Fibroblast of lung (primary cell): ENCODE data around the gene PARS2. TPM values are rescaled to one million over a fixed set of nuclear protein-coding genes. Genes with fewer than 3 reads are reported as not detected.

Experiments
- DNase-seq, 2 donors: peaks; one replicate each; pipeline versions ENCODE4 v3.0.0 to v3.0.0-alpha.2; 2010; ENCODE audit warnings: low read depth in 2 of 2
- H2AFZ ChIP-seq: 2 replicates; pipeline ENCODE4 v1.5.1; 2012; ENCODE audit warnings: low read length, control low read depth, inconsistent platforms
- H3K27ac ChIP-seq: 2 replicates; pipeline ENCODE4 v1.5.1; 2011; ENCODE audit warnings: low read length, control low read depth; ENCODE audit not compliant: insufficient read depth
- H3K27me3 ChIP-seq: 2 replicates; pipeline ENCODE4 v1.5.1; 2011; ENCODE audit warnings: mild to moderate bottlenecking, low read length; ENCODE audit not compliant: control insufficient read depth, insufficient read depth
- H3K36me3 ChIP-seq: 2 replicates; pipeline ENCODE4 v1.5.1; 2011; ENCODE audit warnings: low read length; ENCODE audit not compliant: control insufficient read depth, insufficient read depth
- H3K4me1 ChIP-seq: 2 replicates; pipeline ENCODE4 v1.5.1; 2011; ENCODE audit warnings: low read length; ENCODE audit not compliant: control insufficient read depth, insufficient read depth; ENCODE audit errors: extremely low read depth
- H3K4me2 ChIP-seq: 2 replicates; pipeline ENCODE4 v1.5.1; 2011; ENCODE audit warnings: low read length, control low read depth; ENCODE audit not compliant: insufficient read depth; ENCODE audit errors: extremely low read depth
- H3K4me3 ChIP-seq, 4 experiments: fragments of 200-600 bp in 1 of 4; sonication (generic) in 1 of 4; replicated peaks in 1 of 4; 2 replicates each; pipeline ENCODE4 v1.5.1; 2011 to 2016; ENCODE audit warnings: low read length in 4 of 4, low read depth in 3 of 4, mild to moderate bottlenecking in 3 of 4, control low read depth in 2 of 4, inconsistent platforms in 1 of 4, mixed read lengths in 1 of 4; ENCODE audit not compliant: insufficient read depth in 1 of 4; ENCODE audit errors: control extremely low read depth in 1 of 4
- H3K79me2 ChIP-seq: 2 replicates; pipeline ENCODE4 v1.5.1; 2012; ENCODE audit warnings: mild to moderate bottlenecking, low read length, inconsistent platforms; ENCODE audit not compliant: control insufficient read depth, insufficient read depth
- H3K9ac ChIP-seq: 2 replicates; pipeline ENCODE4 v1.5.1; 2011; ENCODE audit warnings: mild to moderate bottlenecking, low read length, control low read depth; ENCODE audit not compliant: insufficient read depth
- H3K9me3 ChIP-seq: 2 replicates; pipeline ENCODE4 v1.5.1; 2012; ENCODE audit warnings: low read depth, low read length; ENCODE audit not compliant: control insufficient read depth, insufficient read depth
- H4K20me1 ChIP-seq: 2 replicates; pipeline ENCODE4 v1.5.1; 2011; ENCODE audit warnings: low read length; ENCODE audit not compliant: control insufficient read depth, insufficient read depth; ENCODE audit errors: extremely low read depth
- CTCF ChIP-seq, 2 donors: IDR thresholded peaks in 1 of 2; conservative IDR thresholded peaks in 1 of 2; 1 replicate in 1 of 2; 2 replicates in 1 of 2; pipeline ENCODE4 v1.5.1; 2011 to 2012; ENCODE audit warnings: low read length in 2 of 2, control low read depth in 1 of 2, inconsistent platforms in 1 of 2, low read depth in 1 of 2, mild to moderate bottlenecking in 1 of 2
- EZH2 ChIP-seq: IDR thresholded peaks from 2 replicates; pipeline ENCODE4 v1.5.1; 2012; ENCODE audit warnings: low read length, control low read depth, mild to moderate bottlenecking; ENCODE audit errors: missing control alignments
- polyA plus RNA-seq, 2 donors: library from polyadenylated mRNA; depleted of rRNA in 1 of 2; stranded (reverse) in 1 of 2; unstranded in 1 of 2; fragments of >200 nt; gene quantifications; 2 replicates each; pipeline ENCODE4 v1.2.1, GENCODE V29; 2011 to 2012; ENCODE audit warnings: missing spikeins in 1 of 2
- total RNA-seq: library from RNA; depleted of rRNA; stranded (reverse); fragments of >200 nt; gene quantifications from 2 replicates; pipeline ENCODE4 v1.2.1, GENCODE V29; 2014

The PARS2 gene
- total and polyA plus RNA-seq, 2 donors (not counting 1 experiment from before 2014, with no cell fraction given), result 3.4 to 5.4 TPM

GRCh38 chr1:54805466-54805865, 41.1 kb upstream of the PARS2 start:
- H3K9me3 ChIP-seq, result no peaks in the 10 kb centered on the region
- H3K36me3 ChIP-seq, result no peaks in the 10 kb centered on the region
- no peak overlapping the region for H3K9ac ChIP-seq
- TF ChIP-seq CTCF (conservative IDR thresholded peaks at IDR 0.05 in 1 of 2, IDR thresholded peaks at IDR 0.05 in 1 of 2; ENCODE audit: low read depth in 1 of 2, low read length in 2 of 2), result no peak
- no peak for TF ChIP-seq EZH2
- H3K4me2 ChIP-seq, result no peak overlapping the region
- no peak overlapping the region for H3K4me3 ChIP-seq
- H2AFZ ChIP-seq, result no peak overlapping the region
- H3K4me1 ChIP-seq, result no peaks in the 10 kb centered on the region
- DNase-seq, result no peak
- no peaks in the 10 kb centered on the region for H3K79me2 ChIP-seq
- H3K27me3 ChIP-seq, result peaks cover 16% of the 10 kb centered on the region
- no peak overlapping the region for H3K27ac ChIP-seq
- no peaks in the 10 kb centered on the region for H4K20me1 ChIP-seq

GRCh38 chr1:54804471-54805132, 40.3 kb upstream of the PARS2 start:
- Histone ChIP-seq H3K4me2 (no peak overlapping the region), H3K27me3 (peaks cover 24% of the 10 kb centered on the region), H3K36me3 (no peaks in the 10 kb centered on the region), H3K79me2 (no peaks in the 10 kb centered on the region), H2AFZ (no peak overlapping the region), H3K4me1 (no peaks in the 10 kb centered on the region), H4K20me1 (no peaks in the 10 kb centered on the region), H3K27ac (no peak overlapping the region), H3K9ac (no peak overlapping the region), H3K4me3 (no peak overlapping the region), H3K9me3 (no peaks in the 10 kb centered on the region)
- no peak for DNase-seq
- no peak for TF ChIP-seq EZH2
- TF ChIP-seq CTCF (conservative IDR thresholded peaks at IDR 0.05 in 1 of 2, IDR thresholded peaks at IDR 0.05 in 1 of 2; ENCODE audit: low read depth in 1 of 2, low read length in 2 of 2), result no peak

GRCh38 chr1:54803761-54804470, 39.6 kb upstream of the PARS2 start:
- Histone ChIP-seq H4K20me1 (no peaks in the 10 kb centered on the region), H3K27ac (no peak overlapping the region), H3K4me3 (no peak overlapping the region), H3K9ac (no peak overlapping the region), H3K79me2 (no peaks in the 10 kb centered on the region), H3K4me1 (no peaks in the 10 kb centered on the region), H3K36me3 (no peaks in the 10 kb centered on the region), H3K9me3 (no peaks in the 10 kb centered on the region), H3K27me3 (peaks cover 28% of the 10 kb centered on the region), H3K4me2 (no peak overlapping the region), H2AFZ (no peak overlapping the region)
- DNase-seq, result peak in 1 of 2 donors; percentile 28
- TF ChIP-seq EZH2 (no peak), CTCF (conservative IDR thresholded peaks at IDR 0.05 in 1 of 2, IDR thresholded peaks at IDR 0.05 in 1 of 2; ENCODE audit: low read depth in 1 of 2, low read length in 2 of 2) (no peak)
